22Rv1 (cell line): ENCODE data around the gene MBD2.
A peak's percentile ranks its signal among the peaks of the same experiment; 100 is the strongest.
"Not testable (repeated sequence)": the region's sequence is repeated elsewhere in the genome, so short reads cannot be mapped to it uniquely, and the experiment has no call there.

ENCODE experiments used
- H3K27ac ChIP-seq: fragments of 450-650 bp; 2 replicates; pipeline ENCODE4 v1.5.1; 2017
- ZFX ChIP-seq: fragments of 450-650 bp; IDR thresholded peaks from 2 replicates; pipeline ENCODE4 v1.6.1; 2017; ENCODE audit warnings: antibody characterized with exemption, borderline replicate concordance
- TF ChIP-seq, protein P1 (sequence below): fragments of 450-650 bp; IDR thresholded peaks from 2 replicates; pipeline ENCODE4 v1.5.1; 2017; ENCODE audit warnings: mild to moderate bottlenecking

The MBD2 gene

DNA sequence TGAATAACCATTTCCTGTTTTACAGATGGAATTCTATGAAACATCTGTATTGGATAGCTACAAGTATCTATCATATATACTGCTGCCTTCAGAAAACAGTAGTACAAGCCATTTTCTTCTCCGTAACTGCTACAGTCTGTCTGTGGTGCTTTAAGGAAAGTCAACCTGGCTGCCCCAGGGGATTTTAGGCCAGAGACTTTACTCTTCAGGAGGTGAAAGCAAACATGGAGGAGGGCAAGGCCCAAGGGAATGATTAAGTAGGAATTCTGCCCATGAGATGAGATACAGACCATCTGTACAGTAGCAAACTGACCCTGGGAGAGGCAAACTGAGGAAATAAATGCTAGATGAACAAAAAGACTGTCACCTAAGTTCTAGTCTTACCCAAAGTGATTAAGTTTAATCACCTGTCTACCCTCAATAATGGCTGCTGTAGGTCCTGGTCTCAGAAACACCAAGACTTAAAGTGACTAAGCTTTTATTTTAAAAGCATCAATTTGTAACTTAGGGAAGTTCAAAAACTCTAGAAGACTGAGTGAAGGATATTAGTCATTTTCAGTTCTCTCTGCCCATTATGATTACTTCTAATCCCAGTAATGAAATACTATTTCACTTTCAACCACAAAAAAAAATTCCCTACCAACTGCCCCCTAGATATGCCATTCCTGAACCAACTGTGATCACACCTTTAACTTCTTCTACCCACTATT is 14.8 kb downstream of the MBD2 start:
- H3K27ac ChIP-seq = 0 out of 2 replicates have a peak overlapping the region, but pooled peaks have one; percentile 25
- TF ChIP-seq ZFX = no peak
- TF ChIP-seq, protein P1, sequence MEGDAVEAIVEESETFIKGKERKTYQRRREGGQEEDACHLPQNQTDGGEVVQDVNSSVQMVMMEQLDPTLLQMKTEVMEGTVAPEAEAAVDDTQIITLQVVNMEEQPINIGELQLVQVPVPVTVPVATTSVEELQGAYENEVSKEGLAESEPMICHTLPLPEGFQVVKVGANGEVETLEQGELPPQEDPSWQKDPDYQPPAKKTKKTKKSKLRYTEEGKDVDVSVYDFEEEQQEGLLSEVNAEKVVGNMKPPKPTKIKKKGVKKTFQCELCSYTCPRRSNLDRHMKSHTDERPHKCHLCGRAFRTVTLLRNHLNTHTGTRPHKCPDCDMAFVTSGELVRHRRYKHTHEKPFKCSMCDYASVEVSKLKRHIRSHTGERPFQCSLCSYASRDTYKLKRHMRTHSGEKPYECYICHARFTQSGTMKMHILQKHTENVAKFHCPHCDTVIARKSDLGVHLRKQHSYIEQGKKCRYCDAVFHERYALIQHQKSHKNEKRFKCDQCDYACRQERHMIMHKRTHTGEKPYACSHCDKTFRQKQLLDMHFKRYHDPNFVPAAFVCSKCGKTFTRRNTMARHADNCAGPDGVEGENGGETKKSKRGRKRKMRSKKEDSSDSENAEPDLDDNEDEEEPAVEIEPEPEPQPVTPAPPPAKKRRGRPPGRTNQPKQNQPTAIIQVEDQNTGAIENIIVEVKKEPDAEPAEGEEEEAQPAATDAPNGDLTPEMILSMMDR = no peak

DNA sequence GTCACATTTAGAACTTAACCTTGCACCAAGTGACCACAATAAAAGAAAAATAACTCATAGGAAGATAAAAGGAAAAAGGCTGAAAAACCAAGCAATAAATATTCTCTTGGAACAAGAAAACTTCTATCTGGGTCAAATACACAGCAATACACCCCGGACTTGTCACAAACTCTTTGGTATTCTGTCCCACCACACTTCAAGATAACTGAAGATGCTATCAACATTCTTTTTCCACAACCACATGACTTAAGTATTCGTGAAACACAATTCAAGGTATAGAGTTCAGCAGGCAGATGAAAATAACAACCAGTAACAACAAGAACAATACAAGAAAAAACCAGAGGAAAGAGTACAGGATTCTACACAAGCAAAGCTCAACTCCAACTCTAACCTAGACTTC is 18.0 kb downstream of the MBD2 start:
- TF ChIP-seq, protein P1 = no peak
- TF ChIP-seq ZFX = no peak
- H3K27ac ChIP-seq = no peak overlapping the region

GRCh38 chr18:54205959-54206358 is 18.5 kb downstream of the MBD2 start:
- TF ChIP-seq, protein P1 = no peak
- TF ChIP-seq ZFX = no peak
- H3K27ac ChIP-seq = no peak overlapping the region

GRCh38 chr18:54205448-54205847 is 19.0 kb downstream of the MBD2 start:
- H3K27ac ChIP-seq = not testable (repeated sequence)

DNA sequence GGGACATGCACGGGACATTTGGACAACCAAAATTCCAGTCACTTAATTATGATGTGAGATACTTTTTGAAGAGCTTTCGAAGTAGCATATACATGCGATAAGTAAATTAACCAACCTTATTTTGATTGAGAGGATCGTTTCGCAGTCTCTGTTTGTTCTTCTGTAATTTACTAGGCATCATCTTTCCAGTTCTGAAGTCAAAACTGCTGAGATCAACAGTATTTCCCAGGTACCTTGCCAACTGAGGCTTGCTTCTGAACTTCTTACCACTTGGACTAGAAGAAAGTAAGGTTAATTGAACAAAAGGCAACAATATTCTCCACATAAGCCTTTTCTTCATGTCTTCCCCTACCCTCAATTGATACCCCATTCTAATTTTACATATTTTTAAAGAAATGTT is 19.6 kb downstream of the MBD2 start:
- TF ChIP-seq, protein P1 = no peak
- no peak for TF ChIP-seq ZFX

GRCh38 chr18:54203914-54204313 is 20.6 kb downstream of the MBD2 start:
- TF ChIP-seq, protein P1 = no peak
- no peak for TF ChIP-seq ZFX

More for the DNA sequence above, 19.6 kb downstream of the MBD2 start:
- H3K27ac ChIP-seq = no peak overlapping the region

DNA sequence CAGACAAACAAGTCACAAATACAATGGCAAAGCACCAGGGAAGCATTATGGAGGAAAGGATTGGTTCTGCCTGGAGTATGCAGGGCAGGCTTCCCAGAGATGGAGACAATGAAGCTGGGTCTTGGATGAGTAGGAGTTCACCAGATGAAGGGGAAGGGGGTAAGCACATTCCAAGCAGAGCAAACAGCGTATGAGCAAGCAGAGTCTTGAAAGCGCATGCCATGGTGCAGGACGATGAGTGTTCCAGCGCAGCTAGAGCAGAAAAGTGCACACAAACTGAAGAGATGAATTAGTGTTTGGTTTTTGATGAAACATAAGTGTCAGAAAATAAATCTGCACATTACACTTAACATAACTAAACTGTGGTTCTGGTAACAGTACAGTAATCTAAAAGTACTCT is 21.6 kb downstream of the MBD2 start:
- no peak overlapping the region for H3K27ac ChIP-seq
- TF ChIP-seq, protein P1 = no peak
- no peak for TF ChIP-seq ZFX

More at GRCh38 chr18:54203914-54204313, 20.6 kb downstream of the MBD2 start:
- H3K27ac ChIP-seq = no peak overlapping the region
